ENCODE data around the gene POLR3GL.

Gene POLR3GL

GRCh38 chr1:145975216-145975615, 10.7 kb downstream of the POLR3GL start:
- DNase-seq (ENCODE audit: low spot score) = no peak

GRCh38 chr1:145977016-145977415, 12.5 kb downstream of the POLR3GL start:
- no peak for DNase-seq (ENCODE audit: low spot score)

- peak; percentile 69 for DNase-seq (ENCODE audit: low spot score)
Observed at GRCh38 chr1:145977486-145978470, 13.3 kb downstream of the POLR3GL start.

- no peak for DNase-seq (ENCODE audit: low spot score)
Observed at GRCh38 chr1:145978471-145978853, 14.0 kb downstream of the POLR3GL start.

- peak; percentile 93 for DNase-seq (ENCODE audit: low spot score)
Observed at GRCh38 chr1:145978854-145979745, 14.6 kb downstream of the POLR3GL start.

GRCh38 chr1:145979746-145980456, 15.4 kb downstream of the POLR3GL start:
- DNase-seq (ENCODE audit: low spot score) = no peak

- DNase-seq (ENCODE audit: low spot score) = no peak
Observed at GRCh38 chr1:145980457-145980994, 16.0 kb downstream of the POLR3GL start.

GRCh38 chr1:145982010-145982723, 17.7 kb downstream of the POLR3GL start:
- no peak for DNase-seq (ENCODE audit: low spot score)

GRCh38 chr1:145983206-145983675, 18.8 kb downstream of the POLR3GL start:
- DNase-seq (ENCODE audit: low spot score) = no peak

- DNase-seq (ENCODE audit: low spot score) = no peak
Observed at GRCh38 chr1:145983960-145984830, 19.7 kb downstream of the POLR3GL start.

- DNase-seq (ENCODE audit: low spot score) = no peak
Observed at GRCh38 chr1:145985129-145985501, 20.6 kb downstream of the POLR3GL start.

GRCh38 chr1:145985502-145986439, 21.3 kb downstream of the POLR3GL start:
- peak; percentile 44 for DNase-seq (ENCODE audit: low spot score)

GRCh38 chr1:145986551-145986950, 22.1 kb downstream of the POLR3GL start:
- DNase-seq (ENCODE audit: low spot score) = no peak

GRCh38 chr1:145987926-145988325, 23.4 kb downstream of the POLR3GL start:
- DNase-seq (ENCODE audit: low spot score) = no peak

- no peak for DNase-seq (ENCODE audit: low spot score)
Observed at GRCh38 chr1:145988773-145989172, 24.3 kb downstream of the POLR3GL start.

GRCh38 chr1:145990249-145990855, 25.9 kb downstream of the POLR3GL start:
- no peak for DNase-seq (ENCODE audit: low spot score)

- no peak for DNase-seq (ENCODE audit: low spot score)
Observed at GRCh38 chr1:145991735-145992412, 27.4 kb downstream of the POLR3GL start.

- no peak for DNase-seq (ENCODE audit: low spot score)
Observed at GRCh38 chr1:145992502-145992936, 28.0 kb downstream of the POLR3GL start.

Measured in hepatic stellate cell (primary cell).